OCI-LY1 (cell line): ENCODE data around the gene GNB1L.

ENCODE experiments used
- CTCF ChIP-seq: fragments of 200-600 bp; sonication (generic), shearing (Covaris generic); IDR thresholded peaks from 2 replicates; pipeline ENCODE4 v1.5.1; 2017; ENCODE audit warnings: mild to moderate bottlenecking, antibody characterized with exemption, low read length, moderate library complexity, mixed read lengths
- EZH2 ChIP-seq: fragments of 200-600 bp; sonication (generic), shearing (Covaris generic); IDR thresholded peaks from 2 replicates; pipeline ENCODE4 v1.8.0; 2017; ENCODE audit warnings: borderline replicate concordance, mixed run types, mild to moderate bottlenecking, antibody characterized with exemption, low read length, moderate library complexity, mixed read lengths

GRCh38 chr22:19760058-19760950, 94.4 kb downstream of the GNB1L start, which contains the start of gene TBX1:
- TF ChIP-seq EZH2 = peak; percentile 81; the same call in 1 of the 2 replicates
- TF ChIP-seq CTCF = no peak
